HG03108 (cell line): Measurements from ENCODE around the gene BCL2L15.
A peak's percentile ranks its signal among the peaks of the same experiment; 100 is the strongest.

Experiments
- ATAC-seq: cut with Tn5 transposase; IDR thresholded peaks from one replicate; pipeline ENCODE4 v1.9.1; 2021; ENCODE audit warnings: moderate library complexity; ENCODE audit not compliant: unreplicated experiment

BCL2L15 gene

DNA sequence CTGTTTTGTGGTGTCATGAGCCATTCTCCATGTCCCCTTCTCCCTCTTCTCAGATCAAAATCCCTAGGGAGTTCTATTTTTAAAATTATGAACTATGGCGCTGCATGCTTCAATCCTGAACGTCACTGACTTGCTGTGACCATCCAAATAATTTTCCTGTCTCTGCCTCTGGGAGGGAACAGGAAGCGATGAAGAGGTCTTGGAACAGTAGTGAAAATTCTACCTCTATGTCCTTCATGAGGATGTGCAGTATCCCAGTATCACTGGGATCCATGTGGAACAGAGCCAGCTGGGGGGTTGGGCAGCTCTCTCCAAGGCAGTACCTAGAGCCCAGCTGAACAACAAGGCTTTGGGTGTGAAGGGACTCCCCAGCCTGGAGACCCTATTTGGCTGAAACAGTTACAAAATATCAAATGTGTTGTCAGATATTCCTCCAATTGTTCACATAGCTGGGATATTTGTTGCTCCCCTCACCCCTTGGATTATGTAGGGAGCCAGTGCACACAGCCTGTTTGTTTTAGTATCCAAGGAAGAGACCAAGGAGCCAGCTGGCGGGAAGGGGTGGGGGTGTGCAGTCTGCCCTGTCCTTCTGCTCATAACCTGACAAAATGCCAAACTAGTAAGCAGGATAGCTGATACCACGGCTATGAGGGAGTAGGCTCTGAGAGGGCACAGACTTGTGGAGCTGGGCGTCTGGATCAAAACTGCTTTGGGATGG is 25.4 kb upstream of the BCL2L15 start:
- ATAC-seq, result no peak

GRCh38 chr1:113905435-113905861 is 18.1 kb upstream of the BCL2L15 start:
- peak; percentile 1 for ATAC-seq

GRCh38 chr1:113904674-113905434 is 17.5 kb upstream of the BCL2L15 start, which contains the start of the genes AP4B1 and DCLRE1B:
AP4B1 (minus strand) TSS chr1:113904799; CDS start chr1:113904717, 82 bp downstream.
DCLRE1B (plus strand) TSS chr1:113905326; CDS start chr1:113905587, 261 bp downstream.
- ATAC-seq, result peak; percentile 88

- peak; percentile 20 for ATAC-seq
These were observed 16.9 kb upstream of the BCL2L15 start for GRCh38 chr1:113904293-113904673.

DNA sequence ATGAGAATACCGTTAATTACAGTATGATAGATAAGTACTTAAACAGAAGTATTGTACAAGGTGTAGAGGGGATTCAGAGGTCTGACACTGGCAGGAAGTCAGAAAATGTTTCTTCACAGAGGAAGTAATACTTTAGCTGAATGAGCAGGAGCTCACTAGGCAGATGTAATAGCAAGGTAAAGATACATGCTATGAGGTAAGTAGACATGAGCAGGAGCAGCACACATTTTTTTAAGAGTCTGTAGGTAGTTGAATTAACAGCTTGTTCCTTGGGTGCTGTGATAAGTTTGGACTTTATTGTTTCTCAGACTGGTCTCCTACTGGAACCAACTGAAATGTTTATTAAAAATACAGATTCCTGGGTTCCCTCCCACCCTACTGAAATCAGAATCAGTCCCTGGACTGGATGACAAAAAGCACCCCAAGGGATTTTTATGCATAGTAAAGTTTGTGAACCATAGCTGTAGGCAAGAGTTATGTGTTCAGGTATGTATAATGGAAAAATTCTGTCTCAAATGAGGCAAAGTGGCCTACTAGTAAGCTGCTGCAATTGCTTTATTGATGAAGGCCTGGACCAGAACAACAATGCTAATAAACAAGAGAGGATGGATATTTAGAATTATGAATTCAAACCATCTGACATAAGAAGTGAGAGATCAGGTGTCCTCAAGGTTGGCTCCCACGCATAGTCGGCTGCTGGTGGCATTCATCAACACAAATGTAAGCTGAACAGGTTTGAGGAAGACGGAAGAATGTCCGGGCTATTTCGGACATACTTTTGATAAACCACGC is 16.3 kb upstream of the BCL2L15 start:
- no peak for ATAC-seq

- ATAC-seq, result no peak
These were observed 13.8 kb upstream of the BCL2L15 start for GRCh38 chr1:113901191-113901590.

- ATAC-seq, result no peak
These were observed 11.7 kb upstream of the BCL2L15 start for GRCh38 chr1:113899111-113899510.

GRCh38 chr1:113898241-113898814 is 10.9 kb upstream of the BCL2L15 start:
- ATAC-seq, result no peak

DNA sequence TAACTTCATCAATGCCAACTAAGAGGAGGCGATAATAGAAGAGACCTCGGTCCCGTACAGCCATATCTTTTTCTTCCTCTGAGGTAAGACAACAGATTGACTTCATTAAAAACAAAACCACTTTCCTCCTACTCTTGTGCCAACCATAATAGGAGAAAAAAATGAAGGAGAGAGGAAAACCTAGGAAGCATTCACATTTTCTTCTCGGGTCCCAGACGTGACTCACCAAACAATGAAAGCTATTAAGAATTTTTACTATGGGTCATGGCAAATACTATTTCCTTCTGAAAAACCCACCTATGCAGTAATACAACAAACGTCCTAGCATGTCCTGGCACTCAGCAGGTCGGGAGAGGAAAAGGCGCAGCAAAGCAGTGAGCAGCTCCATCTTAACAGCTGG is 8.6 kb upstream of the BCL2L15 start:
- ATAC-seq, result no peak

DNA sequence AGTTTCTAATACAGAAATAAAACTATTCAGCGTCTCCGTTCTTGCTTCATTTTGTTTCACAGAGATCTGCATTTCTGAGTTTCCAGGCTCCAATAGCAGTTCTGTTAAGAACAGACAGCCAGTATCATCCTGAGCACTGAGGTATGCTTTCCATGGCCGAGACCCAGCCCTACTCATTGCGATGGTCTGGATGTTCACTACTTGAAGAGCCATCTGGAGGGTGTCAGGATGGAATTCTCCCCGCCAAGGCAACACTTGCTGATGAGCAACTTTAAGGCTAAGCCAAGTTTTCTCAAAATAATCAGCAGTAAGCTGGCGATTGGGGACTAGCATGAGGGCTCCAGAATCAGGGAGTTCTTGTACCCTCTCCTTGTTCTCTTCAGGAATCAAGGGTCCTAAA is 7.7 kb upstream of the BCL2L15 start:
- no peak for ATAC-seq

DNA sequence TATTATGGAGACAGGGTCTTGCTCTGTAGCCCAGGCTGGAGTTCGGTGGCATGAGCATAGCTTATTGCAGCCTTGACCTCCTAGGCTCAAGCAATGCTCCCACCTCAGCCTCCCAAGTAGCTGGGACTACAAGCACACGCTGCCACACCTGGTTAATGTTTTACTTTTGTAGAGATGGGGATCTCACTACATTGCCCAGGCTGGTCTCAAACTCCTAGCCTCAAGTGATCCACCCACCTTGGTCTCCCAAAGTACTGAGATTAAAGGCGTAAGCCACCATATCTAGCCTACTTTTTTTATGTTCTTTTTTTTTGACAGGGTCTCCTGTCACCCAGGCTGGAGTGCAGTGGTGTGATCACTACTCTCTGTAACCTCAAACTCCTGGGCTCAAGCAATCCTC is 5.9 kb upstream of the BCL2L15 start:
- no peak for ATAC-seq

DNA sequence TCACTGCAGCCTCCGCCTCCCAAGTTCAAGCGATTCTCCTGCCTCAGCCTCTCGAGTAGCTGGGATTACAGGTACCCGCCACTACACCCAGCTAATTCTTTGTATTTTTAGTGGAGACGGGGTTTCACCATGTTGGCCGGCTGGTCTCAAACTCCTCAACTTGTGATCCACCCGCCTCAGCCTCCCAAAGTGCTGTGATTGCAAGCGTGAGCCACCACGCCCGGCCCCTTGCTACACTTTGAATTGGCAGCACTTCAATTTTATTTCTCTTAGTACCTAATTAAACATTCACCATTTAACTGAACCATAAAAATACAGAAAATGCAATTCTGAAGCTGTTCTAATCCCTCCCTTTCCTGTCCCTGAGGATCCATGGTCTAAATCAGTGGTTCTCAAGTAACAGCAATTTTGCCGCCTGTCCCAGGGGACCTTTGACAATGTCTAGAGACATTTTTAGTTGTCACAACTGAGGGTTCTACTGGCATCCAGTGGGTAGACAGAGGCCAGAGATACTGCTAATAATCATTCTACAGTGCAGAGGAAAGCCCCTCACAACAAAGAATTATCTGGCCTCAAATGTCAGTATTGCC is 4.3 kb upstream of the BCL2L15 start:
- ATAC-seq, result no peak

DNA sequence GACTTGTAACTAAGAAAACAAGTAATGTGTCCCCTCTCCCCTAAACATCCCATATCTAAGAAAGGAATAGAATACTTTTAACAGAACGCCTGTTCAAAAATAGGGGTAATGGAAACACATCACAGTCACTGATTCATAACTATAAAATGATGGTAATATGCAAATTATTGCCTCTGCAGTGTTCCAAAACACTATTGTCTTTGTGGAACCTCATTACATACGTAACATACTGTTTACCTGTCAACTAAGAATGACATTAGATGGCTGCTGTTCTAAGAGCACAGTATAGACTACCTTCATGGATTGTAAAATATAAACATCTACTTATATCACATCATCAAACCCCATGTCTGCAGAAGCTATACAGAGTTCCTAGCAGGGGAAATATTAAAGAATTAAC is 3.4 kb upstream of the BCL2L15 start:
- no peak for ATAC-seq

DNA sequence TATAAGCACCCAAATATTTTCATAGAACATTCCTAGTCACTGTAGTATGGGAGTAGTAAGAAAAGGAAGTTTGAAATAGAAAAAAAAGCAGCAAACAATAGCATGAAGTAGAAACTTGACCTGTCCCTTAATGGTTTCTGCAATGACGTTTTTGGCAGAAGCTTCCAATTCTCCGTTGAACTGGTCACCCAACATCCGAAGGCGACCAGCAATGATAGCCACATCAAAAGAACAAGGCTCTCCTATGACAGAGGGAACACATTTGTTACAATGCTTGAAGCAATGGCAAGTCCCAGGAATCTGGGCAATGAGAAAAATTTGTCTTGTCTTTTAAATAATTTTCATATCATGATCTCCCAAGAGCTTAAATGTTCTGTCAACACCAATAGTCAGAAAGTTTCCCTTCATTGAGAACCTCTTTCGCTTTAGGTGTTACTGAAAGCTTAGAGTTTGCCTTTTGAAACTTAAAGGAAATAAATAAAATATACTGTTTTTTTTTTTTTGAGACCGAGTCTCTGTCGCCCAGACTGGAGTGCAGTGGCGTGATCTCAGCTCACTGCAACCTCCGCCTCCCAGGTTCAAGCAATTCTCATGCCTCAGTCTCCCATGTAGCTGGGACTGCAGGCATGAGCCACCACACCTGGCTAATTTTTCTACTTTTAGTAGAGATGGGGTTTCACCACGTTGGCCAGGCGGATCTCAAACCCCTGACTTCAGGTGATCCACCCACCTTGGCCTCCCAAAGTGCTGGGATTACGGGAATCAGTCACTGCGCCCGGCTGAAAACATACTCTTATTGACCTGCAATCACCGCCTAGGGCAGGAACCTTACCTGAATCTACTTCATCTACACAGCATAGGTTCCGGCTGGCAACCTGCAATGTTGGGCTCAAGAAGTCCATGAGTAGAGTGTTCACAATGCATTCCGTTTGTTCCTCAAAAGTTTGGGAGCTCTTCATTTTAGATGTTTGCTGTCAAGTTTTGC is 672 bp downstream of the BCL2L15 start:
- ATAC-seq, result no peak

- ATAC-seq, result no peak
These were observed 5.7 kb downstream of the BCL2L15 start for GRCh38 chr1:113881661-113882060.

DNA sequence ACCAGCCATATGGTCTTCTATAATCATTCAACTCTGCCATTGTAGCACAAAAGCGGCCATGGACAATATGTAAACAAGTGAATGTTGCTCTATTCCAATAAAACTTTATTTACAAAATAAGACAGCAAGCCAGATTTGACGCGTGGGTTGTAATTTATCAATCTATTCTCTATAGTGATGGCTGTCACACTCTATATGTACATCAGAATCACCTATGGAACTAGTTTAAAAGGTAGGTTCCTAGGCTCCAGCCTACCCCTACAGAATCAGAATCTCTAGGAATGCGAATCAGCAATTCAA is 7.7 kb downstream of the BCL2L15 start:
- no peak for ATAC-seq

- ATAC-seq, result no peak
These were observed 11.2 kb downstream of the BCL2L15 start for GRCh38 chr1:113876176-113876575.

DNA sequence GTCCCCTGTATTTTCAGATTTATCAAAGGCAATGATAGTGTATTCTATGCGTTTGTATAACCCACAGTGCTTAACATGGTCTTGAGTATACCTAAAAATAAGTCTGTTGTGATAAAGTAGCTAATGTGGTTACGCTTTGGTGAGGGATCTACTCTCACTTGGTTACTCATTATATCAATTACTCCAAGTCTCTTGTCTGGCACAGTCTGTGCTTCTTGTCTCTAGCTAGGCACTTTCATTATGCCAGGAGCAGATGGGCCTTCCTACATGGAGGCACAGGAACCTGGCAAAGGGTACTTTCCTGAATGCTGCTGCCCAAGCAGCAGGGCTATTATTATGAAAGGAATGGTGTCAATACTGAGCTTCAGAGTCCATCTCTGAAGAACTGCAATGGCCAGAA is 11.7 kb downstream of the BCL2L15 start:
- ATAC-seq, result peak; percentile 45

GRCh38 chr1:113874012-113874879 is 13.1 kb downstream of the BCL2L15 start:
- ATAC-seq, result peak; percentile 23
